ENCODE results near the gene EXOC3L1.

- TF ChIP-seq OSR1 (CRISPR knock-in tag; IDR thresholded peaks at IDR 0.05) (no peak), ZNF565 (CRISPR knock-in tag; conservative IDR thresholded peaks at IDR 0.05; ENCODE audit: low read depth) (no peak), TCF4 (CRISPR knock-in tag; IDR thresholded peaks at IDR 0.05; ENCODE audit: borderline replicate concordance) (no peak), RARB (CRISPR knock-in tag; IDR thresholded peaks at IDR 0.05) (no peak), PPARA (CRISPR knock-in tag; IDR thresholded peaks at IDR 0.05; ENCODE audit: borderline replicate concordance) (no peak), BACH2 (CRISPR knock-in tag; IDR thresholded peaks at IDR 0.05; ENCODE audit: borderline replicate concordance) (no peak), CREB5 (CRISPR knock-in tag; IDR thresholded peaks at IDR 0.05; ENCODE audit: low read depth) (no peak), ISL1 (CRISPR knock-in tag; IDR thresholded peaks at IDR 0.05) (no peak), PATZ1 (CRISPR knock-in tag; IDR thresholded peaks at IDR 0.05; ENCODE audit: borderline replicate concordance) (no peak), SNAI2 (CRISPR knock-in tag; IDR thresholded peaks at IDR 0.05) (no peak), ZFP30 (CRISPR knock-in tag; IDR thresholded peaks at IDR 0.05) (no peak), CSDC2 (CRISPR knock-in tag; IDR thresholded peaks at IDR 0.05) (no peak), CSRNP3 (CRISPR knock-in tag; IDR thresholded peaks at IDR 0.05) (no peak), POU6F1 (CRISPR knock-in tag; IDR thresholded peaks at IDR 0.05; ENCODE audit: borderline replicate concordance, low read depth) (no peak)
Observed at GRCh38 chr16:67157106-67157748, 32.7 kb downstream of the EXOC3L1 start.

Measured in SK-N-SH treated with all-trans-retinoic acid at 6 μM for 48 hours (cell line).